ENCODE measurements around the gene AIG1.
"Not testable (repeated sequence)": the region's sequence is repeated elsewhere in the genome, so short reads cannot be mapped to it uniquely, and the experiment has no call there.

The AIG1 gene

GRCh38 chr6:143058987-143059386 lies 1.7 kb upstream of the AIG1 start:
- no peak for DNase-seq (ENCODE audit: low spot score)

GRCh38 chr6:143059663-143060353 lies 881 bp upstream of the AIG1 start:
- DNase-seq (ENCODE audit: low spot score): no peak

GRCh38 chr6:143060354-143060805 lies 309 bp upstream of the AIG1 start:
- peak; percentile 62 for DNase-seq (ENCODE audit: low spot score)

GRCh38 chr6:143061597-143062385 lies 1.1 kb downstream of the AIG1 start:
- no peak for DNase-seq (ENCODE audit: low spot score)

- no peak for DNase-seq (ENCODE audit: low spot score)
Observed at GRCh38 chr6:143062551-143062950, 1.9 kb downstream of the AIG1 start.

GRCh38 chr6:143063631-143064030 lies 2.9 kb downstream of the AIG1 start:
- no peak for DNase-seq (ENCODE audit: low spot score)

GRCh38 chr6:143064271-143064670 lies 3.6 kb downstream of the AIG1 start:
- DNase-seq (ENCODE audit: low spot score): no peak

GRCh38 chr6:143064951-143065683 lies 4.4 kb downstream of the AIG1 start:
- no peak for DNase-seq (ENCODE audit: low spot score)

GRCh38 chr6:143068001-143068400 lies 7.3 kb downstream of the AIG1 start:
- DNase-seq (ENCODE audit: low spot score): no peak

GRCh38 chr6:143074101-143074500 lies 13.4 kb downstream of the AIG1 start:
- DNase-seq (ENCODE audit: low spot score): no peak

- DNase-seq (ENCODE audit: low spot score): no peak
Observed at GRCh38 chr6:143074670-143075318, 14.1 kb downstream of the AIG1 start.

GRCh38 chr6:143078468-143079324 lies 18.0 kb downstream of the AIG1 start:
- no peak for DNase-seq (ENCODE audit: low spot score)

GRCh38 chr6:143079325-143079640 lies 18.6 kb downstream of the AIG1 start:
- no peak for DNase-seq (ENCODE audit: low spot score)

GRCh38 chr6:143082274-143082673 lies 21.6 kb downstream of the AIG1 start:
- DNase-seq (ENCODE audit: low spot score): not testable (repeated sequence)

GRCh38 chr6:143084019-143084418 lies 23.3 kb downstream of the AIG1 start:
- not testable (repeated sequence) for DNase-seq (ENCODE audit: low spot score)

GRCh38 chr6:143087335-143087734 lies 26.6 kb downstream of the AIG1 start:
- not testable (repeated sequence) for DNase-seq (ENCODE audit: low spot score)

- DNase-seq (ENCODE audit: low spot score): no peak
Observed at GRCh38 chr6:143087856-143088255, 27.2 kb downstream of the AIG1 start.

GRCh38 chr6:143090314-143091044 lies 29.8 kb downstream of the AIG1 start:
- DNase-seq (ENCODE audit: low spot score): no peak

- DNase-seq (ENCODE audit: low spot score): no peak
Observed at GRCh38 chr6:143092768-143093167, 32.1 kb downstream of the AIG1 start.

- no peak for DNase-seq (ENCODE audit: low spot score)
Observed at GRCh38 chr6:143093290-143093689, 32.6 kb downstream of the AIG1 start.

- DNase-seq (ENCODE audit: low spot score): no peak
Observed at GRCh38 chr6:143096403-143096802, 35.7 kb downstream of the AIG1 start.

All from hematopoietic multipotent progenitor cell treated with erythropoietin and hydrocortisone succinate and interleukin-3 and kit ligand, for 15 days (in vitro differentiated cells).